ENCODE data around the gene SLCO1A2.

Gene SLCO1A2

GRCh38 chr12:21252070-21252469, 82.6 kb downstream of the SLCO1A2 start:
- no peak for DNase-seq (ENCODE audit: extremely low read depth, low read depth)
- TF ChIP-seq CTCF (IDR thresholded peaks at IDR 0.05; ENCODE audit: low read depth, low read length), result no peak

GRCh38 chr12:21248679-21249078, 86.0 kb downstream of the SLCO1A2 start:
- TF ChIP-seq CTCF (IDR thresholded peaks at IDR 0.05; ENCODE audit: low read depth, low read length), result no peak
- no peak for DNase-seq (ENCODE audit: extremely low read depth, low read depth)

GRCh38 chr12:21239866-21240265, 94.9 kb downstream of the SLCO1A2 start:
- TF ChIP-seq CTCF (IDR thresholded peaks at IDR 0.05; ENCODE audit: low read depth, low read length), result no peak
- DNase-seq (ENCODE audit: extremely low read depth, low read depth), result no peak

- no peak for DNase-seq (ENCODE audit: extremely low read depth, low read depth)
- no peak for TF ChIP-seq CTCF (IDR thresholded peaks at IDR 0.05; ENCODE audit: low read depth, low read length)
Observed at GRCh38 chr12:21234395-21234794, 100.3 kb downstream of the SLCO1A2 start.

- DNase-seq (ENCODE audit: extremely low read depth, low read depth), result no peak
- TF ChIP-seq CTCF (IDR thresholded peaks at IDR 0.05; ENCODE audit: low read depth, low read length), result no peak
Observed at GRCh38 chr12:21223930-21224329, 110.8 kb downstream of the SLCO1A2 start.

- no peak for TF ChIP-seq CTCF (IDR thresholded peaks at IDR 0.05; ENCODE audit: low read depth, low read length)
- no peak for DNase-seq (ENCODE audit: extremely low read depth, low read depth)
Observed at GRCh38 chr12:21221778-21222177, 112.9 kb downstream of the SLCO1A2 start.

GRCh38 chr12:21221072-21221471, 113.6 kb downstream of the SLCO1A2 start:
- no peak for TF ChIP-seq CTCF (IDR thresholded peaks at IDR 0.05; ENCODE audit: low read depth, low read length)
- DNase-seq (ENCODE audit: extremely low read depth, low read depth), result no peak
